ENCODE measurements around the gene ZNRD2.

ZNRD2 gene

DNA sequence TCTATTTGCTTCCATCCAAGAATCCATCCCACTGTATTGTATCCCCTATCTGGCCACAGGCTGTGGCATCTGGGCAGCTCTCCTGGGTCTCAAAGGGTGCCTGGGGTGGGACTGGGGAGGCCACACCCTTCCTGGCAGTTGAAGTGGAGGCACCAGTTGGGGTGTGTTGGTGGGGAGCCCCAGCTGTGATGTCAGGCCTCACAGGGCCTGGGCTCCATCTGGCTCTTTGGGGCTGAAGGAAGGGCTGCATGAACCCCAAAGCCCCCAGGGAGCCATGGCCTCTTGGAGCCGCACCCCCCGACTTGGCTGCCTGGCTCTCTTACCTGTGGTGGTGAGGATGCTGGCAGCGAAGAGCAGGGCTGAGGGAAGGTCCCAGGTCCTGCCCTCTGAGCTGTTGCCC is 24.9 kb downstream of the ZNRD2 start:
- in situ Hi-C loops (cut with MboI; ENCODE audit: low sequenced_read_pairs, unreplicated experiment), result no loop called here
- DNase-seq (ENCODE audit: low spot score), result peak; percentile 49
- TF ChIP-seq, protein P1, sequence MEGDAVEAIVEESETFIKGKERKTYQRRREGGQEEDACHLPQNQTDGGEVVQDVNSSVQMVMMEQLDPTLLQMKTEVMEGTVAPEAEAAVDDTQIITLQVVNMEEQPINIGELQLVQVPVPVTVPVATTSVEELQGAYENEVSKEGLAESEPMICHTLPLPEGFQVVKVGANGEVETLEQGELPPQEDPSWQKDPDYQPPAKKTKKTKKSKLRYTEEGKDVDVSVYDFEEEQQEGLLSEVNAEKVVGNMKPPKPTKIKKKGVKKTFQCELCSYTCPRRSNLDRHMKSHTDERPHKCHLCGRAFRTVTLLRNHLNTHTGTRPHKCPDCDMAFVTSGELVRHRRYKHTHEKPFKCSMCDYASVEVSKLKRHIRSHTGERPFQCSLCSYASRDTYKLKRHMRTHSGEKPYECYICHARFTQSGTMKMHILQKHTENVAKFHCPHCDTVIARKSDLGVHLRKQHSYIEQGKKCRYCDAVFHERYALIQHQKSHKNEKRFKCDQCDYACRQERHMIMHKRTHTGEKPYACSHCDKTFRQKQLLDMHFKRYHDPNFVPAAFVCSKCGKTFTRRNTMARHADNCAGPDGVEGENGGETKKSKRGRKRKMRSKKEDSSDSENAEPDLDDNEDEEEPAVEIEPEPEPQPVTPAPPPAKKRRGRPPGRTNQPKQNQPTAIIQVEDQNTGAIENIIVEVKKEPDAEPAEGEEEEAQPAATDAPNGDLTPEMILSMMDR (IDR thresholded peaks at IDR 0.05; ENCODE audit: borderline replicate concordance, control extremely low read depth, extremely low read depth, insufficient read depth, missing control alignments), result no peak

DNA sequence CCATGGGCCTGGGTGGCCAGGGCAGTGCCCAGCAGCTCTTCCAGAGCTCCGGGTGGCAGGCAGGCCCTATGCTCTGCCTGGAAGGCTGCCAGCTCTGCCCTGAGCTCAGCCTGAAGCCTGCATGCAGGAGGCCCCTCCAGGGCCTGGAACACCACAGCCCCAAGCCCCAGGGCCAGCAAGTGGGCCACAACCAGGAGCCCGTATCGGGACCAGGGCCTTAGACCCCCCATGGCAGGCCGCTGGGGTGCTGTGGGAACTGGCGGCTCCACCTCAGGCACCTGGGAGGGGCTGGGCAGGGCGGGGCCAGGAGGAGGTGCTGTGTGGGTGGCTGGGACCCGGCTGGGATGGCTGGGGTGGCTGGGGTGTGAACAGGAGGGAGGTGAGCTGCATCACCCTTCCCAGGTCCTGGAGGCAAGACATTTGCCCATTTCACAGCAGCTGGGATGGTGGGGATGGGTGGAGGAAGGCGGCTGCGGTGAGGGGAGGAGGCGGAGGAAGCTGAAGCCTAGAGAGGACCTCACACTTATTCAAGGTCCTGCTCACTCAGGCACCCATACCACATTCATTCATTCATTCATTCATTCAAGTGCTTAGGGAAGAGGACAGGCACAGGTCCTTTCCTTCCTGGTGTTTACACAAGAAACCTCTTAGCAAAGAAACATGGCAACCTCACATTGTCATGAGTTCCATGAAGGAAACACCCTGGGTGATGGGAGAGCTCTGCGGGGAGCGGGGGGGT is 25.4 kb downstream of the ZNRD2 start, which contains the start of gene KCNK7:
Gene KCNK7 (minus strand): TSS at position 258 of the 739 bp plus-strand sequence. CDS start 28 bp downstream, at position 230.
- DNase-seq (ENCODE audit: low spot score), result no peak
- TF ChIP-seq, protein P1 (IDR thresholded peaks at IDR 0.05; ENCODE audit: borderline replicate concordance, control extremely low read depth, extremely low read depth, insufficient read depth, missing control alignments), result no peak
- in situ Hi-C loops (cut with MboI; ENCODE audit: low sequenced_read_pairs, unreplicated experiment), result no loop called here

DNA sequence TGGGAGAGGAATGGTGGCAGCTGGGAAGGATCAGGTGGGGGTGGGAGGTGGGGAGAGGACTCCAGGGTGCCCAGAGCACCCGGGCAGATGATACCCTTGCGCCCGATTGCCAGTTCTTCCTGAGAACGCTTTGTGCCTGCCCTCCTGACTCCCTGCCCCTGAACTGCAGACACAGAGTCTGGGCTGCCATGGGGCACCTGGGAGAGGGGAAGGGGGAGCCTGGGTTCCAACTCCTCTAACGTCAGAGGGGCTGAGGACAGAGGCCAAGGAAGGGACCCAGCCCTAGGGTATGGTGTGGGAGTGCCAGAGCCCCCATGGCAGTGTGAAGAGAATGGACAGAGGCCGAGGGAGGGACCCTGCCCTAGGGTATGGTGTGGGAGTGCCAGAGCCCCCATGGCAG is 26.2 kb downstream of the ZNRD2 start:
- in situ Hi-C loops (cut with MboI; ENCODE audit: low sequenced_read_pairs, unreplicated experiment), result no loop called here
- DNase-seq (ENCODE audit: low spot score), result no peak
- TF ChIP-seq, protein P1 (IDR thresholded peaks at IDR 0.05; ENCODE audit: borderline replicate concordance, control extremely low read depth, extremely low read depth, insufficient read depth, missing control alignments), result no peak

DNA sequence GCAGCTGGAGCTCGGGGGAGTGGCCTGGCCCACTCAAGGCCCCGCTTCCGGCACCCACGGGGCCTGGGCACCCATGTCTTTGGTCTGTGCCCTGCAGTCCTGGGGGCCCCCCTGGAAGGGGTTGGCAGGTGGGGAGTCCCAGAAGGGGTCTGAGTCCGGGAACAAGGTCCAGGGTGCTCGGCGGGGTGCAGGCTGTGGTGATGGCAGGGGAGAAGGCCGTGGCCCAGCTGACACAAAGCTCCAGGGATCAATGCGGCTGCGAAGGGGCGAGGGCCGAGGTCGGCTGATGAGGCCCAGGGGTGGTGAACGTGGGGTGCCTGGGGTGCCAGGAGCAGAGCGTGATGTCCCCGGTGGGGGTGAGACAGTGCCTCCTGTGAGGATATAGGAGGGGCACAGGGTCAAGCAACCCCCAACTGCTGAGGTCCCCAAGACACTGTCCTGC is 28.0 kb downstream of the ZNRD2 start:
- DNase-seq (ENCODE audit: low spot score), result no peak
- in situ Hi-C loops (cut with MboI; ENCODE audit: low sequenced_read_pairs, unreplicated experiment), result no loop called here

DNA sequence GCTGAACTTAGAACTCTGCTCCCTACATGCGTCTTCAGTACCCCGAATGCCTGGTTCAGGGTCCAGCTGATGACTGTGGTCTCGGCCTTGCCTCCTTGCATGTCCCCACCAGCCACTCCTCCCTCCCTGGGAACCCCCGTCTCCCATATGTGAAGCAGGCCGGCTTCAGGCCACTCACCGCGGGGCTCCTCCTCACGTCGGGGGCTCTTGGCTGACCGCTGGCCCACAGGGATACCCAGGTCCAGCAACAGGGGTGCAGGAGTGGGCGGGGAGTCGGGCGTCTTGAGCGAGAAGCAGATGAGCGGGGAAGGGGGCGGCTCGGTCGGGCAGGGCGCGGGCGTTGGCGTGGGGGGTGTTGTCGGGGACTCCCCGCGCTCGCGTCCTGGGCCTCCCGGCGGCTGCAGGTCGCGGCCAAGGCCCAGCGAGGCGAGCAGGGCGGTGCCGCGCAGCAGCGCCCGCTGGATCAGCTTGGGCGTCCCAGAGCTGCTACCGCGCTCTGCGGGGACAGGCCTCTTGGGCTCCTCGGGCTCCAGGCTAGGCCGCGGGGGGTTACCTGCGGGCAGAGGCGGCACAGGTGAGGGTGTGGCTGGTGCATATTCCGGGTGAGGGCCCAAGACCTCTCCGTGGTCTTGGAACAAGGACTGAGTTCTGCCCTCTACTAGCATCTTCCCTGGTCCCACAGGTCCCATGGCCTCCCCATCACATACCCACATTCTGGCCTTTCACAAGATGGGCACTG is 29.1 kb downstream of the ZNRD2 start:
- TF ChIP-seq, protein P1 (IDR thresholded peaks at IDR 0.05; ENCODE audit: borderline replicate concordance, control extremely low read depth, extremely low read depth, insufficient read depth, missing control alignments), result no peak
- in situ Hi-C loops (cut with MboI; ENCODE audit: low sequenced_read_pairs, unreplicated experiment), result no loop called here
- no peak for DNase-seq (ENCODE audit: low spot score)

More for the DNA sequence above, 28.0 kb downstream of the ZNRD2 start:
- TF ChIP-seq, protein P1 (IDR thresholded peaks at IDR 0.05; ENCODE audit: borderline replicate concordance, control extremely low read depth, extremely low read depth, insufficient read depth, missing control alignments), result no peak

DNA sequence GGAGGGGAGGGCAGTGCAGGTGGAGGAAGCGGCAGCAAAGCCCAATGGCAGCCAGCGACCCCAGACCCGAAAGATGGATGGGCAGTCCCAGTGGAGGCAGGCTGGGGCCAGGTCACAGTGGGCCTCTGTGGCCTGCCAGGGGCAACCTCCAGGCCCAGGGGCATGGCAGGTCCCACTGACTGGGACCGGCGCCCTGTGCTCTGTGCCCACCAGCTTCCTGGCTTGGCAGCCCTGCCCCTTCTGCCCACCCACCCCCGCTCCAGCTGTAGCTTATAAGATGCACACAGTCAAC is 29.6 kb downstream of the ZNRD2 start:
- in situ Hi-C loops (cut with MboI; ENCODE audit: low sequenced_read_pairs, unreplicated experiment), result no loop called here
- TF ChIP-seq, protein P1 (IDR thresholded peaks at IDR 0.05; ENCODE audit: borderline replicate concordance, control extremely low read depth, extremely low read depth, insufficient read depth, missing control alignments), result no peak
- no peak for DNase-seq (ENCODE audit: low spot score)

Data from GM13976 (cell line).